ENCODE measurements around the gene DXO.
"Not testable (repeated sequence)": the region's sequence is repeated elsewhere in the genome, so short reads cannot be mapped to it uniquely, and the experiment has no call there.

Gene DXO

GRCh38 chr6:31979238-31979898 lies 7.4 kb upstream of the DXO start:
- no peak for DNase-seq
- Histone ChIP-seq H3K36me3 (peaks cover 16% of the 10 kb centered on the region), H3K27ac (no peak overlapping the region), H3K4me3 (ENCODE audit: low read depth, low read length) (no peak overlapping the region), H3K27me3 (ENCODE audit: insufficient read depth, low read depth, severe bottlenecking) (no peaks in the 10 kb centered on the region), H3K9me3 (ENCODE audit: severe bottlenecking) (peaks cover 5% of the 10 kb centered on the region)
- no peak for TF ChIP-seq CTCF (IDR thresholded peaks at IDR 0.05; ENCODE audit: low read depth, low read length)

GRCh38 chr6:31978831-31979230 lies 6.9 kb upstream of the DXO start:
- no peaks in the 10 kb centered on the region for H3K27me3 ChIP-seq (ENCODE audit: insufficient read depth, low read depth, severe bottlenecking)
- peaks cover 5% of the 10 kb centered on the region for H3K9me3 ChIP-seq (ENCODE audit: severe bottlenecking)
- no peak for DNase-seq
- TF ChIP-seq CTCF (IDR thresholded peaks at IDR 0.05; ENCODE audit: low read depth, low read length), result no peak
- peaks cover 18% of the 10 kb centered on the region for H3K36me3 ChIP-seq
- no peak overlapping the region for H3K4me3 ChIP-seq (ENCODE audit: low read depth, low read length)
- H3K27ac ChIP-seq, result no peak overlapping the region

- DNase-seq, result no peak
- Histone ChIP-seq H3K27ac (no peak overlapping the region), H3K4me3 (ENCODE audit: low read depth, low read length) (no peak overlapping the region), H3K9me3 (ENCODE audit: severe bottlenecking) (peaks cover 5% of the 10 kb centered on the region), H3K27me3 (ENCODE audit: insufficient read depth, low read depth, severe bottlenecking) (no peaks in the 10 kb centered on the region), H3K36me3 (peaks cover 18% of the 10 kb centered on the region)
- TF ChIP-seq CTCF (IDR thresholded peaks at IDR 0.05; ENCODE audit: low read depth, low read length), result no peak
These were observed 6.0 kb upstream of the DXO start for GRCh38 chr6:31977816-31978431.

GRCh38 chr6:31976065-31976464 lies 4.1 kb upstream of the DXO start:
- not testable (repeated sequence) for H3K27ac ChIP-seq, DNase-seq

GRCh38 chr6:31972709-31973350 lies 892 bp upstream of the DXO start:
- Histone ChIP-seq H3K9me3 (ENCODE audit: severe bottlenecking) (peaks cover 5% of the 10 kb centered on the region), H3K27ac (peak overlapping the region; percentile 98), H3K4me3 (ENCODE audit: low read depth, low read length) (peak overlapping the region; percentile 65), H3K36me3 (peaks cover 40% of the 10 kb centered on the region), H3K27me3 (ENCODE audit: insufficient read depth, low read depth, severe bottlenecking) (no peaks in the 10 kb centered on the region)
- TF ChIP-seq CTCF (IDR thresholded peaks at IDR 0.05; ENCODE audit: low read depth, low read length), result no peak
- DNase-seq, result no peak

More at GRCh38 chr6:31976065-31976464, 4.1 kb upstream of the DXO start:
- H3K4me3 ChIP-seq (ENCODE audit: low read depth, low read length); H3K9me3 ChIP-seq (ENCODE audit: severe bottlenecking); H3K27me3 ChIP-seq (ENCODE audit: insufficient read depth, low read depth, severe bottlenecking): not testable (repeated sequence)
- peaks cover 21% of the 10 kb centered on the region for H3K36me3 ChIP-seq

- Histone ChIP-seq H3K36me3 (peaks cover 54% of the 10 kb centered on the region), H3K27me3 (ENCODE audit: insufficient read depth, low read depth, severe bottlenecking) (no peaks in the 10 kb centered on the region), H3K4me3 (ENCODE audit: low read depth, low read length) (peak overlapping the region; percentile 65), H3K27ac (peak overlapping the region; percentile 98), H3K9me3 (ENCODE audit: severe bottlenecking) (no peaks in the 10 kb centered on the region)
- no peak for TF ChIP-seq CTCF (IDR thresholded peaks at IDR 0.05; ENCODE audit: low read depth, low read length)
- peak; percentile 40 for DNase-seq
These were observed 502 bp downstream of the DXO start for GRCh38 chr6:31971279-31971992.
